ENCODE data around the gene MYL6.
"Not testable (repeated sequence)": the region's sequence is repeated elsewhere in the genome, so short reads cannot be mapped to it uniquely, and the experiment has no call there.

The MYL6 gene

GRCh38 chr12:56158029-56158925 is at the start of gene MYL6:
MYL6 (plus strand) TSS chr12:56158359; CDS start chr12:56158402, 43 bp downstream.
- peak; percentile 85 for DNase-seq (ENCODE audit: low read depth)

DNA sequence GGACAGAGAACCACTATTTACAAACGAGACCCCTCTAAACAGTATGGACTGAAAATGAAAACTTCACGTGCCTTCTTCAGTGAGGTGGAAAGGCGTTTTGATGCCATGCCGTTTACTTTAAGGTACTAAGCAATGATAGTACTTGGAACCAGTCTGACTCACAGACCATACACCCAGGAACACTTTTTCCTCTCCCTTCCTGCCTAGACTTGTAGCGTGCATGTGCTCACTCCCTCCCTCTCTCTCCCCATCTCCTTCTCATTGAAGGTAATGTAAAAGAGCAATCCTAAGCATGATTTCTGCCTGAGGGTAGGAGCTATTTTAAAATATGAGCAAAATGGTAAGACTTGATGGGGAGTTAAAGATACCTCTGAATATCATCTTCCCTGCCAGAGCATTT is 47.6 kb upstream of the MYL6 start:
- no peak for DNase-seq (ENCODE audit: low read depth)

- no peak for DNase-seq (ENCODE audit: low read depth)
Measured at GRCh38 chr12:56114084-56114483, 44.1 kb upstream of the MYL6 start.

GRCh38 chr12:56115329-56115728 is 42.8 kb upstream of the MYL6 start:
- no peak for DNase-seq (ENCODE audit: low read depth)

GRCh38 chr12:56116267-56117081 is 41.7 kb upstream of the MYL6 start, which contains the start of gene RPL41:
RPL41 (plus strand) TSS chr12:56116633.
- peak; percentile 74 for DNase-seq (ENCODE audit: low read depth)

DNA sequence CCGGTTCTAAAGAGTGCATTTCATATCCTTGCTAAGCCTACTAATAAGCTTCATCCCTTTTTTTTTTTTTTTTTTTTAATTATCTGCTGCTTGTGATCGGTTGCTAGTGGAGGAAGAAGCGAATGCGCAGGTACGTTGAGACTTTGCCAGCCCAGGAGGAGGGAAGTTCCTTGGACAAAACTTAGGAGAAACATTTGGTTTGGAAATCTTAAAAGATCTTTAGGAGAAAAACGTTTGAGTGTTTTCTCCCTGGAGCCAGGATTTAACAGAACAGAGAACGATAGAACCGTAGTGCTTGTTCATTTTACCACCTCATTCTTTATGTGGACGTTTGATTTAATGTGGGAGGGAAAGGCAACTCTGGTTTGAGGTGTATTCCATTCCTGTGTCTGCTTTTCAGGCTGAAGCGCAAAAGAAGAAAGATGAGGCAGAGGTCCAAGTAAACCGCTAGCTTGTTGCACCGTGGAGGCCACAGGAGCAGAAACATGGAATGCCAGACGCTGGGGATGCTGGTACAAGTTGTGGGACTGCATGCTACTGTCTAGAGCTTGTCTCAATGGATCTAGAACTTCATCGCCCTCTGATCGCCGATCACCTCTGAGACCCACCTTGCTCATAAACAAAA is 41.0 kb upstream of the MYL6 start:
- not testable (repeated sequence) for DNase-seq (ENCODE audit: low read depth)

- peak; percentile 95 for DNase-seq (ENCODE audit: low read depth)
Measured at GRCh38 chr12:56117778-56118687, 40.1 kb upstream of the MYL6 start, which contains the start of gene ZC3H10. ZC3H10 (plus strand) TSS chr12:56118266; CDS start chr12:56120563, 2,297 bp downstream.

DNA sequence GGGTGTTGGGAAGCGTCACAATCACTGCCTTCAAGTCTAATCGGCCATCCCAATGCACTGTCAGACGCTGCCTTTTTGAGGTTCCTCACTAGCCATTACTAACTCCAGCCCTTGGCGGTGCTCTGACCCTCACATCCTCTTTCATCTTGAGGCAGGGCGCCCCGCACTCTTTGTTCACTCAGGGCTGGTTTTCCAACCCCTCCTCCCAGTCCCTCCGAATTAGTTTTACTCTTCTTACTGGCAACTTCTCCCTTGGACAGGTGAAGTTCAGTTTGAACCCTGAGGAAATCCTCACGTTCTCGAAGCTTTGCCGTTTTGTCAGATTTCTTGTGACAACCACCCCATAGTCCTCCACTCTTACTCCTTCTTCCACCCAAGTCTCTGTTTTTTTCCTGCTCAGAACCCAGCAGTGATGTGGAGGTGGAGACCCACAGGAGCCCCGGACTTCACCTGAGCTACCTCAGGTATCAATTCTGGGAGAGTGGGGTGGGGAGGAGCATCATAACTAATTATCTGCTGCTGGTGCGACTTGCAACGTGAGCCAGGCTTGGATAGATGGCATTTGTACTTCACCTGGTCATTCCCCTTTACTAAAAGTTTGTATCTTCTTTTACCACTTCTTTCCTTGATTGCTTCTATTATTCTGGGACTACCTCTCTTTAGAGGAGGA is 39.3 kb upstream of the MYL6 start:
- no peak for DNase-seq (ENCODE audit: low read depth)

DNA sequence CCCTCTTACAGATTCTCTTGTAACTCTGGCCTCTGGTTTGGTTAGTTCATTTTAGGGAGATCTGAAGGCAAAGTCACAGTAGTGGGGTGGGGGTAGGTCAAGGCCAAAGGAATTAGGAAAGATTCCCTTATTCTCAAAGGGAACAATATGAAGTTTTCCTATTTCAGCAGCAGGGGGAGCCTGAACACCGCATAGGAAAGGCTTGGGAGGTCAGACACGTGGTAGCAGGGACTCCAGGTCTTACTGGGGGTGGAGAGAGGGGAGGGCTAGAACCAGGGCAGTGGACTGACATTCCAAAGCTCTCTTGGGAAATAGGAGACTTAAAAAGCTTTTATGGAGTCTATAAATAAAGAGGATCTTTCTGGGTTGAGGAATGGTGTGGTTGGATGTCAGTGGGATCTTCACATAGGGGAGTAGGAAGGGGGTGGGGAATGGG is 38.8 kb upstream of the MYL6 start:
- DNase-seq (ENCODE audit: low read depth), result peak; percentile 87

- no peak for DNase-seq (ENCODE audit: low read depth)
Measured at GRCh38 chr12:56120158-56120846, 37.9 kb upstream of the MYL6 start.

- no peak for DNase-seq (ENCODE audit: low read depth)
Measured at GRCh38 chr12:56121204-56121870, 36.8 kb upstream of the MYL6 start.

- DNase-seq (ENCODE audit: low read depth), result no peak
Measured at GRCh38 chr12:56122637-56123036, 35.5 kb upstream of the MYL6 start.

- no peak for DNase-seq (ENCODE audit: low read depth)
Measured at GRCh38 chr12:56124133-56124532, 34.0 kb upstream of the MYL6 start.

DNA sequence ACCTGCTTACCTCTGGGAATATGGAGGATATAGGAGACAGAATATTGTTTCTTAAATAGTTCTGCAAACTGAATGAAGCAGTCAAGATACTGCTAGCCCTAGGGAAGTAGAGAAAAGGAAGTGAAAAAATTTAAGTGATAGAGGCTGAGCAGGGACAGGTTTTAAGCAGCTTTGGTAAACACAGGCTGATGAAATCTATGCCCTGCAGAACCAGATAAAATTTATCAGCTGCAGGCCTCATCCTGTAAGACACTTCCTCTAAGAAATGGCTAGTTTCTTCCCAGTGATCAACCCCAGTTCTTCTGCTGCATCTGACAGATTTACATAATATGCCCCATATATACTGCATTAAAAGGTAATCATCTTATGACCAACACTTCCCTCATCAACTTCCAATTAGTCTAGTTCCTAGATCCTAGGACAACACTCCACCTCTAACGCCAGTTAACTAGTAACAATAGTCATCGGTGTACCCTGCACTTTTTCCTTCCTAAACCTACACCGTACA is 31.4 kb upstream of the MYL6 start:
- DNase-seq (ENCODE audit: low read depth), result no peak

DNA sequence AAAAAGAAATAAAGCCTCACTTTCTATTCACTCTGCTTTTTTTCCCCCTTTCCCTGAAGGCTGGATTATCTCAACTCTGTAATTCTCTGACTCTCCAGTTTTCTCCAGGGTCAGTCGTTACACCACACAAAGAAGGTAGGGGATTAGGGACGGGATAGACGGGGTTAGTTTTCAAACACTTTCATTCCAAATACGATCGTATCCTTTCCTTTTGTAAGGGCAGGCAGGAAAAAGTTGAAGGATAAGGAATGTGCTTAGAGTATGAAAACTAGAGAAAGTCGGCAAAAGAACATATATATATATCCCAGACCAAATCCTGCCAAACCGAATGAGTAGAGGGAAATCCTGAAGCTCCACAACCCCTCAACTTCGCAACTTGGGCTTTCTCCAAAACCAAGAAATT is 30.7 kb upstream of the MYL6 start:
- no peak for DNase-seq (ENCODE audit: low read depth)

GRCh38 chr12:56127888-56128669 is 30.1 kb upstream of the MYL6 start, which contains the start of gene ESYT1:
ESYT1 (plus strand) TSS chr12:56128267; CDS start chr12:56128320, 53 bp downstream.
- peak; percentile 99 for DNase-seq (ENCODE audit: low read depth)

- DNase-seq (ENCODE audit: low read depth), result no peak
Measured at GRCh38 chr12:56128670-56129205, 29.4 kb upstream of the MYL6 start.
